NCI-H748 (cell line): ENCODE measurements around the gene EPN2.
"Not testable (repeated sequence)": the region's sequence is repeated elsewhere in the genome, so short reads cannot be mapped to it uniquely, and the experiment has no call there.

Source experiments
- DNase-seq: peaks from one replicate; lab custom pipeline; 2025; ENCODE audit not compliant: unreplicated experiment; lab: John Stamatoyannopoulos, UW

EPN2 gene

GRCh38 chr17:19342611-19343255, 105.6 kb downstream of the EPN2 start:
- DNase-seq = no peak

- DNase-seq = no peak
These were observed 106.1 kb downstream of the EPN2 start for GRCh38 chr17:19343256-19343630.

GRCh38 chr17:19343671-19344151, 106.5 kb downstream of the EPN2 start:
- DNase-seq = no peak

- DNase-seq = no peak
These were observed 107.3 kb downstream of the EPN2 start for GRCh38 chr17:19344311-19345066.

GRCh38 chr17:19345067-19345460, 107.9 kb downstream of the EPN2 start:
- no peak for DNase-seq

- no peak for DNase-seq
These were observed 108.6 kb downstream of the EPN2 start for GRCh38 chr17:19345486-19346350.

GRCh38 chr17:19346351-19347255, 109.4 kb downstream of the EPN2 start:
- DNase-seq = no peak

GRCh38 chr17:19347323-19348080, 110.3 kb downstream of the EPN2 start:
- no peak for DNase-seq

GRCh38 chr17:19348081-19348650, 111.0 kb downstream of the EPN2 start:
- DNase-seq = no peak

- no peak for DNase-seq
These were observed 111.6 kb downstream of the EPN2 start for GRCh38 chr17:19348806-19349205.

GRCh38 chr17:19353401-19353800, 116.2 kb downstream of the EPN2 start:
- not testable (repeated sequence) for DNase-seq

- no peak for DNase-seq
These were observed 117.6 kb downstream of the EPN2 start for GRCh38 chr17:19354748-19355147.

- no peak for DNase-seq
These were observed 120.2 kb downstream of the EPN2 start for GRCh38 chr17:19357351-19357750.

- no peak for DNase-seq
These were observed 120.6 kb downstream of the EPN2 start for GRCh38 chr17:19357761-19358160.

GRCh38 chr17:19359151-19359550, 122.0 kb downstream of the EPN2 start:
- no peak for DNase-seq

- DNase-seq = no peak
These were observed 122.7 kb downstream of the EPN2 start for GRCh38 chr17:19359856-19360255.

GRCh38 chr17:19360772-19361171, 123.6 kb downstream of the EPN2 start:
- no peak for DNase-seq

GRCh38 chr17:19361326-19361725, 124.2 kb downstream of the EPN2 start:
- no peak for DNase-seq

GRCh38 chr17:19361944-19362276, 124.7 kb downstream of the EPN2 start:
- DNase-seq = no peak
